MCF 10A (cell line): ENCODE data around the gene SLC6A5. TPM values are rescaled to one million over a fixed set of nuclear protein-coding genes. Genes with fewer than 3 reads are reported as not detected.

Experiments
- BruUV-seq: library from RNA; stranded (reverse); fragments of 400-500 nt; replicated peaks from 2 replicates; lab custom pipeline; 2021; lab: Mats Ljungman, UMichigan
- CTCF ChIA-PET: fragments of 300-600 bp; sonication (Branson Sonifier 250); formaldehyde crosslinking; extraction: SDS; loops from one replicate; lab custom pipeline; 2021; ENCODE audit warnings: antibody characterized with exemption, inconsistent platforms; lab: Yijun Ruan, JAX
- POLR2A ChIA-PET: fragments of 300-600, 350-650 bp; sonication (Branson Sonifier 250); formaldehyde crosslinking; extraction: SDS; loops from one replicate; lab custom pipeline; 2020; ENCODE audit warnings: antibody characterized with exemption, inconsistent platforms; lab: Yijun Ruan, JAX
- DNase-seq: peaks from one replicate; pipeline ENCODE4 v3.0.0-alpha.2; 2018; ENCODE audit not compliant: unreplicated experiment
- H3K27ac Mint-ChIP-seq: one replicate; pipeline ENCODE4 v1.8.0; 2022; ENCODE audit warnings: mild to moderate bottlenecking, low read depth, mixed read lengths; ENCODE audit not compliant: unreplicated experiment
- H3K27me3 Mint-ChIP-seq: one replicate; pipeline ENCODE4 v1.8.0; 2022; ENCODE audit warnings: mixed read lengths; ENCODE audit not compliant: insufficient read depth, unreplicated experiment
- H3K36me3 Mint-ChIP-seq: one replicate; pipeline ENCODE4 v1.8.0; 2022; ENCODE audit warnings: mild to moderate bottlenecking, moderate library complexity, mixed read lengths; ENCODE audit not compliant: insufficient read depth, unreplicated experiment
- H3K4me1 Mint-ChIP-seq: one replicate; pipeline ENCODE4 v1.8.0; 2022; ENCODE audit warnings: mixed read lengths; ENCODE audit not compliant: insufficient read depth, unreplicated experiment
- H3K4me3 Mint-ChIP-seq: one replicate; pipeline ENCODE4 v1.8.0; 2022; ENCODE audit warnings: mild to moderate bottlenecking, moderate library complexity, mixed read lengths; ENCODE audit not compliant: unreplicated experiment
- H3K9me3 Mint-ChIP-seq: one replicate; pipeline ENCODE4 v1.8.0; 2022; ENCODE audit warnings: mixed read lengths; ENCODE audit not compliant: unreplicated experiment
- CTCF ChIP-seq: fragments of 200-600 bp; IDR thresholded peaks from one replicate; pipeline ENCODE4 v1.8.0; 2022; ENCODE audit warnings: antibody characterized with exemption, mild to moderate bottlenecking; ENCODE audit not compliant: unreplicated experiment
- intact Hi-C: fragments of 100-400 bp; cut with micrococcal nuclease; formaldehyde crosslinking; loops from 2 replicates; pipeline ENCODE4 v1.14.1; 2022
- total RNA-seq: library from RNA; stranded (reverse); gene quantifications from 2 replicates; pipeline ENCODE4 v1.2.3, GENCODE V29; 2022

Gene SLC6A5
- total RNA-seq, 1 experiment from 2014 or later, result not detected

- Mint-ChIP-seq H3K27me3 (peaks cover 89% of the 10 kb centered on the region), H3K36me3 (peaks cover 6% of the 10 kb centered on the region), H3K4me1 (peaks cover 6% of the 10 kb centered on the region), H3K4me3 (no peak overlapping the region), H3K9me3 (peaks cover 8% of the 10 kb centered on the region), H3K27ac (no peak overlapping the region)
- no TSS peak for BruUV-seq
- ChIA-PET CTCF (interaction anchor here (3.4 kb wide), 1 partner anchor 13 kb away, joined by 25 read pairs; no protein-coding TSS in a partner anchor), POLR2A (no interaction called here)
- intact Hi-C loops, result no loop called here
- TF ChIP-seq CTCF, result no peak
- no peak for DNase-seq
Measured at GRCh38 chr11:20596205-20597153, 2.9 kb upstream of the SLC6A5 start.

GRCh38 chr11:20597154-20597679 is 2.2 kb upstream of the SLC6A5 start:
- Mint-ChIP-seq H3K4me1 (peaks cover 6% of the 10 kb centered on the region), H3K27me3 (peaks cover 92% of the 10 kb centered on the region), H3K27ac (no peak overlapping the region), H3K4me3 (no peak overlapping the region), H3K36me3 (no peaks in the 10 kb centered on the region), H3K9me3 (peaks cover 8% of the 10 kb centered on the region)
- no peak for TF ChIP-seq CTCF
- no peak for DNase-seq
- intact Hi-C loops, result no loop called here
- ChIA-PET POLR2A (no interaction called here), CTCF (interaction anchor here (1.7 kb wide), 1 partner anchor 12 kb away, joined by 8 read pairs; no protein-coding TSS in a partner anchor)
- BruUV-seq, result no TSS peak

GRCh38 chr11:20597680-20598484 is 1.5 kb upstream of the SLC6A5 start:
- ChIA-PET POLR2A (no interaction called here), CTCF (interaction anchor here (0.6 to 1.7 kb wide), 3 partner anchors 12 to 257 kb away, joined by 3 to 8 read pairs (median 7); no protein-coding TSS in a partner anchor)
- Mint-ChIP-seq H3K27me3 (peaks cover 92% of the 10 kb centered on the region), H3K27ac (no peak overlapping the region), H3K4me1 (peaks cover 6% of the 10 kb centered on the region), H3K9me3 (peaks cover 8% of the 10 kb centered on the region), H3K36me3 (no peaks in the 10 kb centered on the region), H3K4me3 (no peak overlapping the region)
- intact Hi-C loops, result no loop called here
- BruUV-seq, result no TSS peak
- DNase-seq, result no peak
- TF ChIP-seq CTCF, result no peak
